H1 (cell line): ENCODE data around the gene SH3BP5.

Experiments used
- CBX5 ChIP-seq: fragments of 300-800, 300-1000 bp; sonication (generic); IDR thresholded peaks from 2 replicates; pipeline ENCODE4 v1.7.1; 2016; ENCODE audit warnings: antibody characterized with exemption, low read length, low read depth
- EZH2 ChIP-seq: fragments of 200-600 bp; sonication (generic); IDR thresholded peaks from 2 replicates; pipeline ENCODE4 v1.7.1; 2012; ENCODE audit warnings: low read depth, mild to moderate bottlenecking, moderate library complexity, low read length, inconsistent platforms; ENCODE audit not compliant: severe bottlenecking
- HDAC2 ChIP-seq, 2 experiments: fragments of 300-600 bp in 1 of 2; sonication (generic) in 1 of 2; IDR thresholded peaks; 2 replicates each; pipeline ENCODE4 v1.6.1; 2011 to 2012; ENCODE audit warnings: low read depth in 2 of 2, low read length in 2 of 2, mild to moderate bottlenecking in 2 of 2, moderate library complexity in 2 of 2, borderline replicate concordance in 1 of 2, inconsistent platforms in 1 of 2
- SRF ChIP-seq: IDR thresholded peaks from 2 replicates; pipeline ENCODE4 v1.6.1; 2011; ENCODE audit warnings: mild to moderate bottlenecking, low read depth, low read length, moderate library complexity

DNA sequence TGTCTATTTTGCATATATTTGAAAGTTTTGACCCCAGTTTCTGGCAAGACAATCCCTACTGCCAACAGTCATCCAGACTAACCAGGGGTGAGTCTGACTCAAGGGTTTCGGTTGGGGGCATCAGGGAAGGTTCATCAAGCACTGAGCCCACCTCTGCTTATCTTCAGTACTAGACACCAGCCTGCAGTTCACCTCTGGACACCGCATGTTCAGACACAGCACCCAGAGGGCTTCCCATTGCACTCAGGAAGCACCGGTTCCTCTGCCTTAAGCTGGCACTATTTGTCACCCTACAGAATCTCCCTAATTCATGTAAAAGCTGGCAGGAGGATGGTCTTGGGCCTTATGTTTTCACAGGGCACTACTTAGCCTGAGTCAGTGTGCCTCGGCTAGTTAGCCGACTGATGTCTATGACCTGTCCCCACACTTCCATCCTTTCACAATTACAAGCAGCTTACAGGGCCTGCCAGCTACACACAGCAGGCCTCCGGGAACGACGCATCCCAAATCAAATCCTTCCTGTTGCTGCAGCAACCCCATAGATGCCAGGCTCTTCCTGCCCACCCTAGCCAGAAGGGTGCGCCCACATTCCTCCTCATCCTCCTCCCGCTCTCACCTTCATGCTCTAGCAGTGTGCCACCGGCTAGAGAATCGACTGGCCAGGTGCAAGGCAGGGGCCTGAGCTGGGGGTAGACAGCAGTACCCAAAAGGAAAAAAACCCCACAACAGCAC lies 52.5 kb downstream of the SH3BP5 start:
- TF ChIP-seq EZH2 (no peak), SRF (no peak), HDAC2 (IDR thresholded peaks at IDR 0.05; ENCODE audit: borderline replicate concordance in 1 of 2, low read depth in 2 of 2, low read length in 2 of 2) (no peak), CBX5 (no peak)
